ENCODE measurements around the gene MEGF9. TPM values are rescaled to one million over a fixed set of nuclear protein-coding genes. Genes with fewer than 3 reads are reported as not detected.

The MEGF9 gene
- total and polyA plus RNA-seq, 2 donors (not counting 3 experiments of a cell fraction or from before 2014, with no cell fraction given), result 4.0 to 13.0 TPM

GRCh38 chr9:120663380-120663779 lies 50.9 kb downstream of the MEGF9 start:
- Histone ChIP-seq H3K4me3 (replicated peaks in 1 of 3; ENCODE audit: insufficient read depth in 1 of 3, low read depth in 1 of 3, low read length in 3 of 3) (no peak overlapping the region), H3K9me3 (replicated peaks; ENCODE audit: control insufficient read depth, insufficient read depth, low read length) (no peaks in the 10 kb centered on the region), H3K27me3 (ENCODE audit: control insufficient read depth in 2 of 2, insufficient read depth in 2 of 2, low read length in 2 of 2) (no peaks in the 10 kb centered on the region), H3K4me1 (ENCODE audit: control insufficient read depth, extremely low read depth, insufficient read depth, low read length) (no peaks in the 10 kb centered on the region), H3K9me1 (replicated peaks; ENCODE audit: control insufficient read depth, extremely low read depth, insufficient read depth, low read length) (peaks cover 3% of the 10 kb centered on the region), H3K79me2 (ENCODE audit: control insufficient read depth, insufficient read depth, low read length) (no peaks in the 10 kb centered on the region), H2AFZ (ENCODE audit: low read depth, low read length) (no peak overlapping the region), H3K9ac (replicated peaks; ENCODE audit: extremely low read depth, insufficient read depth, low read length) (no peak overlapping the region), H3K4me2 (ENCODE audit: insufficient read depth, low read length) (no peak overlapping the region), H3K36me3 (ENCODE audit: control insufficient read depth in 2 of 2, extremely low read depth in 1 of 2, insufficient read depth in 2 of 2, low read length in 2 of 2) (no peaks in the 10 kb centered on the region), H3K27ac (ENCODE audit: insufficient read depth, low read depth, low read length) (no peak overlapping the region), H4K20me1 (replicated peaks; ENCODE audit: control insufficient read depth, extremely low read depth, insufficient read depth, low read length) (no peaks in the 10 kb centered on the region)
- ChIA-PET POLR2A (no interaction called here), CTCF (no interaction called here)
- TF ChIP-seq CTCF (IDR thresholded peaks at IDR 0.05; ENCODE audit: extremely low read depth in 1 of 2, insufficient read depth in 1 of 2, low read depth in 1 of 2, low read length in 2 of 2), result no peak
- no peak for TF ChIP-seq MYC (IDR thresholded peaks at IDR 0.05; ENCODE audit: low read depth, low read length)
- no peak for TF ChIP-seq POLR2A (IDR thresholded peaks at IDR 0.05; ENCODE audit: low read depth, low read length)
- no peak for TF ChIP-seq JUN (IDR thresholded peaks at IDR 0.05; ENCODE audit: borderline replicate concordance, insufficient read depth, insufficient read length, low read depth)
- DNase-seq (ENCODE audit: low read depth, low spot score) (no peak), FAIRE-seq (no peak)
- dilution Hi-C loops (cut with MboI; ENCODE audit: extremely low pct_ligation_motif_present, low sequenced_read_pairs), result no loop called here
- no TSS peak for BruUV-seq (replicated peaks)
- intact Hi-C loops (cut with micrococcal nuclease), result no loop called here

- no peak for FAIRE-seq
- no TSS peak for BruUV-seq (replicated peaks)
Measured at GRCh38 chr9:120662513-120662912, 51.8 kb downstream of the MEGF9 start.

More at GRCh38 chr9:120662513-120662912, 51.8 kb downstream of the MEGF9 start:
- no peak overlapping the region for H3K27ac ChIP-seq (ENCODE audit: insufficient read depth, low read depth, low read length)
- H3K4me3 ChIP-seq (replicated peaks in 1 of 3; ENCODE audit: insufficient read depth in 1 of 3, low read depth in 1 of 3, low read length in 3 of 3), result no peak overlapping the region
- ChIA-PET CTCF (interaction anchor here (1.2 kb wide), 1 partner anchor 43 kb away, joined by 4 read pairs; no protein-coding TSS in a partner anchor), POLR2A (no interaction called here)
- no peaks in the 10 kb centered on the region for H3K27me3 ChIP-seq (ENCODE audit: control insufficient read depth in 2 of 2, insufficient read depth in 2 of 2, low read length in 2 of 2)
- no peak for TF ChIP-seq POLR2A (IDR thresholded peaks at IDR 0.05; ENCODE audit: low read depth, low read length)
- no peaks in the 10 kb centered on the region for H3K36me3 ChIP-seq (ENCODE audit: control insufficient read depth in 2 of 2, extremely low read depth in 1 of 2, insufficient read depth in 2 of 2, low read length in 2 of 2)
- H2AFZ ChIP-seq (ENCODE audit: low read depth, low read length), result no peak overlapping the region
- no peaks in the 10 kb centered on the region for H3K9me3 ChIP-seq (replicated peaks; ENCODE audit: control insufficient read depth, insufficient read depth, low read length)
- H3K9me1 ChIP-seq (replicated peaks; ENCODE audit: control insufficient read depth, extremely low read depth, insufficient read depth, low read length), result peaks cover 3% of the 10 kb centered on the region
- no peaks in the 10 kb centered on the region for H3K79me2 ChIP-seq (ENCODE audit: control insufficient read depth, insufficient read depth, low read length)
- H4K20me1 ChIP-seq (replicated peaks; ENCODE audit: control insufficient read depth, extremely low read depth, insufficient read depth, low read length), result no peaks in the 10 kb centered on the region
- H3K4me1 ChIP-seq (ENCODE audit: control insufficient read depth, extremely low read depth, insufficient read depth, low read length), result no peaks in the 10 kb centered on the region
- H3K9ac ChIP-seq (replicated peaks; ENCODE audit: extremely low read depth, insufficient read depth, low read length), result no peak overlapping the region
- dilution Hi-C loops (cut with MboI; ENCODE audit: extremely low pct_ligation_motif_present, low sequenced_read_pairs), result no loop called here
- no peak for DNase-seq (ENCODE audit: low read depth, low spot score)
- intact Hi-C loops (cut with micrococcal nuclease), result no loop called here
- H3K4me2 ChIP-seq (ENCODE audit: insufficient read depth, low read length), result no peak overlapping the region
